Central memory CD8-positive, alpha-beta T cell (primary cell): Measurements from ENCODE around the gene FBXL17.

Experiments used
- ATAC-seq: fragments of 150-1000 bp; cut with Tn5 transposase; replicated peaks from 2 replicates; pipeline ENCODE4 v1.10.0; 2022; ENCODE audit warnings: mild to moderate bottlenecking, moderate FRiP score, moderate number of reproducible peaks; ENCODE audit not compliant: poor library complexity, severe bottlenecking; ENCODE audit errors: extremely low read depth
- DNase-seq, 2 donors: peaks; one replicate each; pipeline ENCODE4 v3.0.0; 2021; ENCODE audit warnings: low spot score in 2 of 2
- H3K27ac Mint-ChIP-seq: one replicate; pipeline ENCODE4 v1.8.0; 2022; ENCODE audit warnings: low read depth, mild to moderate bottlenecking, moderate library complexity, mixed read lengths
- H3K27me3 Mint-ChIP-seq: one replicate; pipeline ENCODE4 v1.8.0; 2022; ENCODE audit warnings: mixed read lengths
- H3K36me3 Mint-ChIP-seq: one replicate; pipeline ENCODE4 v1.8.0; 2022; ENCODE audit warnings: mild to moderate bottlenecking, moderate library complexity, mixed read lengths; ENCODE audit not compliant: insufficient read depth
- H3K4me1 Mint-ChIP-seq: one replicate; pipeline ENCODE4 v1.8.0; 2022; ENCODE audit warnings: mixed read lengths
- H3K4me3 Mint-ChIP-seq: one replicate; pipeline ENCODE4 v1.8.0; 2022; ENCODE audit warnings: mild to moderate bottlenecking, moderate library complexity, mixed read lengths
- H3K9me3 Mint-ChIP-seq: one replicate; pipeline ENCODE4 v1.8.0; 2022; ENCODE audit warnings: mixed read lengths

FBXL17 gene

GRCh38 chr5:108367679-108368334, 14.1 kb downstream of the FBXL17 start:
- peaks cover 31% of the 10 kb centered on the region for H3K4me1 Mint-ChIP-seq

GRCh38 chr5:108366500-108366899, 15.4 kb downstream of the FBXL17 start:
- Mint-ChIP-seq H3K4me1 (peaks cover 22% of the 10 kb centered on the region), H3K9me3 (no peaks in the 10 kb centered on the region), H3K27me3 (no peaks in the 10 kb centered on the region), H3K4me3 (no peak overlapping the region), H3K27ac (no peak overlapping the region), H3K36me3 (peaks cover 4% of the 10 kb centered on the region)
- DNase-seq = no peak
- no peak for ATAC-seq

More at GRCh38 chr5:108367679-108368334, 14.1 kb downstream of the FBXL17 start:
- no peak overlapping the region for H3K27ac Mint-ChIP-seq
- DNase-seq (no peak), ATAC-seq (no peak)
- H3K9me3 Mint-ChIP-seq = no peaks in the 10 kb centered on the region
- H3K36me3 Mint-ChIP-seq = peaks cover 4% of the 10 kb centered on the region
- H3K27me3 Mint-ChIP-seq = no peaks in the 10 kb centered on the region
- H3K4me3 Mint-ChIP-seq = no peak overlapping the region

GRCh38 chr5:108361771-108362170, 20.1 kb downstream of the FBXL17 start:
- no peak for ATAC-seq
- peaks cover 7% of the 10 kb centered on the region for H3K36me3 Mint-ChIP-seq
- H3K4me1 Mint-ChIP-seq = peaks cover 11% of the 10 kb centered on the region
- no peaks in the 10 kb centered on the region for H3K27me3 Mint-ChIP-seq
- H3K27ac Mint-ChIP-seq = no peak overlapping the region
- no peak for DNase-seq
- H3K9me3 Mint-ChIP-seq = no peaks in the 10 kb centered on the region
- no peak overlapping the region for H3K4me3 Mint-ChIP-seq

- Mint-ChIP-seq H3K9me3 (no peaks in the 10 kb centered on the region), H3K4me1 (peaks cover 15% of the 10 kb centered on the region), H3K36me3 (peaks cover 7% of the 10 kb centered on the region), H3K27ac (no peak overlapping the region), H3K27me3 (no peaks in the 10 kb centered on the region), H3K4me3 (no peak overlapping the region)
- ATAC-seq = no peak
- no peak for DNase-seq
These were observed 20.7 kb downstream of the FBXL17 start for GRCh38 chr5:108361239-108361638.

- no peak for ATAC-seq
- Mint-ChIP-seq H3K4me1 (peaks cover 16% of the 10 kb centered on the region), H3K4me3 (no peak overlapping the region), H3K9me3 (no peaks in the 10 kb centered on the region), H3K27me3 (no peaks in the 10 kb centered on the region), H3K36me3 (peaks cover 7% of the 10 kb centered on the region), H3K27ac (no peak overlapping the region)
- DNase-seq = no peak
These were observed 21.6 kb downstream of the FBXL17 start for GRCh38 chr5:108360280-108360679.

GRCh38 chr5:108356286-108356685, 25.6 kb downstream of the FBXL17 start:
- ATAC-seq = no peak
- peaks cover 26% of the 10 kb centered on the region for H3K4me1 Mint-ChIP-seq
- H3K9me3 Mint-ChIP-seq = no peaks in the 10 kb centered on the region
- no peaks in the 10 kb centered on the region for H3K27me3 Mint-ChIP-seq
- peaks cover 9% of the 10 kb centered on the region for H3K36me3 Mint-ChIP-seq
- no peak overlapping the region for H3K27ac Mint-ChIP-seq
- H3K4me3 Mint-ChIP-seq = no peak overlapping the region
- DNase-seq = no peak

- Mint-ChIP-seq H3K36me3 (peaks cover 7% of the 10 kb centered on the region), H3K9me3 (no peaks in the 10 kb centered on the region), H3K27ac (peak overlapping the region; percentile 46)
These were observed 28.8 kb downstream of the FBXL17 start for GRCh38 chr5:108353087-108353486.

GRCh38 chr5:108345541-108346171, 36.2 kb downstream of the FBXL17 start:
- Mint-ChIP-seq H3K4me1 (no peaks in the 10 kb centered on the region), H3K36me3 (no peaks in the 10 kb centered on the region), H3K9me3 (no peaks in the 10 kb centered on the region), H3K27me3 (no peaks in the 10 kb centered on the region), H3K4me3 (no peak overlapping the region), H3K27ac (no peak overlapping the region)
- DNase-seq = no peak
- ATAC-seq = no peak

More at GRCh38 chr5:108353087-108353486, 28.8 kb downstream of the FBXL17 start:
- no peak overlapping the region for H3K4me3 Mint-ChIP-seq
- no peak for DNase-seq
- no peaks in the 10 kb centered on the region for H3K27me3 Mint-ChIP-seq
- peaks cover 15% of the 10 kb centered on the region for H3K4me1 Mint-ChIP-seq
- no peak for ATAC-seq

- no peak overlapping the region for H3K4me3 Mint-ChIP-seq
- ATAC-seq (no peak), DNase-seq (no peak)
- H3K9me3 Mint-ChIP-seq = no peaks in the 10 kb centered on the region
- H3K36me3 Mint-ChIP-seq = no peaks in the 10 kb centered on the region
- H3K27ac Mint-ChIP-seq = no peak overlapping the region
- H3K4me1 Mint-ChIP-seq = no peaks in the 10 kb centered on the region
- no peaks in the 10 kb centered on the region for H3K27me3 Mint-ChIP-seq
These were observed 37.6 kb downstream of the FBXL17 start for GRCh38 chr5:108344103-108344822.

- H3K4me1 Mint-ChIP-seq = no peaks in the 10 kb centered on the region
- no peaks in the 10 kb centered on the region for H3K27me3 Mint-ChIP-seq
- DNase-seq (no peak), ATAC-seq (no peak)
- H3K27ac Mint-ChIP-seq = no peak overlapping the region
- no peaks in the 10 kb centered on the region for H3K36me3 Mint-ChIP-seq
- no peaks in the 10 kb centered on the region for H3K9me3 Mint-ChIP-seq
- no peak overlapping the region for H3K4me3 Mint-ChIP-seq
These were observed 40.0 kb downstream of the FBXL17 start for GRCh38 chr5:108341866-108342265.

- no peaks in the 10 kb centered on the region for H3K27me3 Mint-ChIP-seq
- H3K36me3 Mint-ChIP-seq = peaks cover 1% of the 10 kb centered on the region
- H3K9me3 Mint-ChIP-seq = no peaks in the 10 kb centered on the region
- ATAC-seq = no peak
- H3K4me1 Mint-ChIP-seq = no peaks in the 10 kb centered on the region
- DNase-seq = no peak
- no peak overlapping the region for H3K4me3 Mint-ChIP-seq
- H3K27ac Mint-ChIP-seq = no peak overlapping the region
These were observed 41.8 kb downstream of the FBXL17 start for GRCh38 chr5:108340131-108340530.

GRCh38 chr5:108339220-108339619, 42.7 kb downstream of the FBXL17 start:
- ATAC-seq = no peak
- no peak overlapping the region for H3K27ac Mint-ChIP-seq

GRCh38 chr5:108334225-108334624, 47.7 kb downstream of the FBXL17 start:
- Mint-ChIP-seq H3K36me3 (peaks cover 4% of the 10 kb centered on the region), H3K9me3 (no peaks in the 10 kb centered on the region), H3K4me3 (no peak overlapping the region), H3K27me3 (no peaks in the 10 kb centered on the region), H3K27ac (no peak overlapping the region), H3K4me1 (peaks cover 6% of the 10 kb centered on the region)
- ATAC-seq (no peak), DNase-seq (no peak)

More at GRCh38 chr5:108339220-108339619, 42.7 kb downstream of the FBXL17 start:
- DNase-seq = no peak
- Mint-ChIP-seq H3K36me3 (peaks cover 1% of the 10 kb centered on the region), H3K9me3 (no peaks in the 10 kb centered on the region), H3K4me1 (peaks cover 4% of the 10 kb centered on the region), H3K27me3 (no peaks in the 10 kb centered on the region), H3K4me3 (no peak overlapping the region)
